ENCODE data around the gene CTNNBIP1. TPM values are rescaled to one million over a fixed set of nuclear protein-coding genes. Genes with fewer than 3 reads are reported as not detected.
"Not testable (repeated sequence)": the region's sequence is repeated elsewhere in the genome, so short reads cannot be mapped to it uniquely, and the experiment has no call there.

CTNNBIP1 gene
- total RNA-seq, 1 donor from 2014 or later: 44.7 TPM

GRCh38 chr1:9808459-9808858, 101.6 kb downstream of the CTNNBIP1 start:
- no peaks in the 10 kb centered on the region for H3K9me3 ChIP-seq
- no peak for DNase-seq (ENCODE audit: extremely low spot score in 2 of 2)
- TF ChIP-seq CTCF (IDR thresholded peaks at IDR 0.05) (no peak), POLR2AphosphoS5 (IDR thresholded peaks at IDR 0.05; ENCODE audit: insufficient read depth in 1 of 2, low read depth in 1 of 2) (no peak), POLR2A (IDR thresholded peaks at IDR 0.05) (no peak)
- H3K4me3 ChIP-seq: no peak overlapping the region
- no peaks in the 10 kb centered on the region for H3K36me3 ChIP-seq
- H3K4me1 ChIP-seq: peaks cover 64% of the 10 kb centered on the region
- intact Hi-C loops (cut with DNase I): no loop called here
- no peak overlapping the region for H3K27ac ChIP-seq
- no peaks in the 10 kb centered on the region for H3K27me3 ChIP-seq

DNA sequence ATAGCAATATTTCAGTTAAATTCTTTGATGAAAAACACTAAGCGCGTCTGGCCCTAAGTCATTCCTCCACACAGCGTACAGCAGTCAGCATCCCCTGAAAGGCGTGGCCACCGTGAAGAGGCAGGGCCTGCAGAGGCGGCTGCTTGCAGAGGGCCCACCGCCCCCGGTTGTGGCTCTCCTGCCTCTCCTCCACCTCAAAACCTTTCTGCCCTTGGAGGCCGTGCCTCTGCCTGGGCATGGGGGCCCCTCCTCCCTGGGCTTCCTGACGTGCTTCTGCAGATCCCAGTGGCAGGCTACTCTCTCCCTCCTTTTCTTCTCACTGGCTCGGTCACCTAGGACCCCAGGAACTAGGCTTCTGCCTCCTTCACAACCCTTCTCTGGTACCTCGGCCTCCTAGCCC, 102.5 kb downstream of the CTNNBIP1 start:
- DNase-seq (ENCODE audit: extremely low spot score in 2 of 2): no peak
- H3K4me1 ChIP-seq: peaks cover 66% of the 10 kb centered on the region
- TF ChIP-seq POLR2A (IDR thresholded peaks at IDR 0.05) (no peak), CTCF (IDR thresholded peaks at IDR 0.05) (no peak), POLR2AphosphoS5 (IDR thresholded peaks at IDR 0.05; ENCODE audit: insufficient read depth in 1 of 2, low read depth in 1 of 2) (no peak)
- no peaks in the 10 kb centered on the region for H3K27me3 ChIP-seq
- no peak overlapping the region for H3K27ac ChIP-seq
- H3K4me3 ChIP-seq: no peak overlapping the region
- intact Hi-C loops (cut with DNase I): no loop called here
- no peaks in the 10 kb centered on the region for H3K36me3 ChIP-seq
- H3K9me3 ChIP-seq: no peaks in the 10 kb centered on the region

- intact Hi-C loops (cut with DNase I); H3K27me3 ChIP-seq; H3K9me3 ChIP-seq; H3K36me3 ChIP-seq; H3K4me3 ChIP-seq; DNase-seq (ENCODE audit: extremely low spot score in 2 of 2); H3K27ac ChIP-seq: not testable (repeated sequence)
- H3K4me1 ChIP-seq: peaks cover 61% of the 10 kb centered on the region
These were observed 104.1 kb downstream of the CTNNBIP1 start for GRCh38 chr1:9805972-9806371.

- H3K9me3 ChIP-seq: no peaks in the 10 kb centered on the region
- no peaks in the 10 kb centered on the region for H3K27me3 ChIP-seq
- peak overlapping the region; percentile 40 for H3K27ac ChIP-seq
- TF ChIP-seq CTCF (IDR thresholded peaks at IDR 0.05): no peak
- TF ChIP-seq POLR2AphosphoS5 (IDR thresholded peaks at IDR 0.05; ENCODE audit: insufficient read depth in 1 of 2, low read depth in 1 of 2): no peak
- no peak for TF ChIP-seq POLR2A (IDR thresholded peaks at IDR 0.05)
- DNase-seq (ENCODE audit: extremely low spot score in 2 of 2): no peak
- intact Hi-C loops (cut with DNase I): no loop called here
- H3K36me3 ChIP-seq: no peaks in the 10 kb centered on the region
- no peak overlapping the region for H3K4me3 ChIP-seq
- H3K4me1 ChIP-seq: peaks cover 52% of the 10 kb centered on the region
These were observed 105.0 kb downstream of the CTNNBIP1 start for GRCh38 chr1:9805006-9805508.

DNA sequence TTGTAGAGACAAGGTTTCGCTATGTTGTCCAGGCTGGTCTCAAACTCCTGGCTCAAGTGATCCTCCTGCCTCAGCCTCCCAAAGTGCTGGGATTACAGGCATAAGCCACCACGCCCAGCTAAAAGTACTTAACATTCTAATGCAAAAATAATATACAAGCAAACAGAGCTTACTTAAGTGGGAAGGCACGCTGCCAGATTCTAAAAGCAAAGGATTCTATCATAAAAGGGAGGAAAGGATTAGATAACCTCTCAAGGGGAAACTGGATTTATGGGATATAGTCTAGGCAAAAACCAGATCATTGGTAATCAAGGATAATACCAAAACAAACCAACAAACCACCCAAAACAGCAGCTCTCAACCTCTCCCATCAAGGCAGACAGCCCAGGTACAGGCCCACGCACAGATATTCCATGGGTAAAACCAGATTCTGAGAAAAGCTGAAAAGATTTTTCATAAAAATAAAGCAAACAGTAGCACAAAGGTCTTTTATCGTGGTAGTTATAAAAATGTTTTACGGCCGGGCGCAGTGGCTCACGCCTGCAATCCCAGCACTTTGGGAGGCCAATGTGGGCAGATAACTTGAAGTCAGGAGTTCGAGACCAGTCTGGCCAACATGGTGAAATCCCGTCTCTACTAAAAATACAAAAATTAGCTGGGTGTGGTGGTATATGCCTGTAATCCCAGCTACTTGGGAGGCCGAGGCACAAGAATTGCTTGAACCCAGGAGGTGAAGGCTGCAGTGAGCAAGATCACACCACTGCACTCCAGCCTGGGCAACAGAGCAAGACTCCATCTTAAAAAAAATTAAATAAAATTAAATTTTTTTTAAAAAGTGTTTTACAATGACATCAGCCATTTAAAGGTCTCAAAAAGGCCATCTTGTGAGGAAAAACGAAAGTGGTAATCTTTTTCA, 106.8 kb downstream of the CTNNBIP1 start:
- H3K27ac ChIP-seq; H3K9me3 ChIP-seq; H3K27me3 ChIP-seq; intact Hi-C loops (cut with DNase I); H3K4me3 ChIP-seq; DNase-seq (ENCODE audit: extremely low spot score in 2 of 2); H3K36me3 ChIP-seq: not testable (repeated sequence)
- H3K4me1 ChIP-seq: peaks cover 51% of the 10 kb centered on the region

DNA sequence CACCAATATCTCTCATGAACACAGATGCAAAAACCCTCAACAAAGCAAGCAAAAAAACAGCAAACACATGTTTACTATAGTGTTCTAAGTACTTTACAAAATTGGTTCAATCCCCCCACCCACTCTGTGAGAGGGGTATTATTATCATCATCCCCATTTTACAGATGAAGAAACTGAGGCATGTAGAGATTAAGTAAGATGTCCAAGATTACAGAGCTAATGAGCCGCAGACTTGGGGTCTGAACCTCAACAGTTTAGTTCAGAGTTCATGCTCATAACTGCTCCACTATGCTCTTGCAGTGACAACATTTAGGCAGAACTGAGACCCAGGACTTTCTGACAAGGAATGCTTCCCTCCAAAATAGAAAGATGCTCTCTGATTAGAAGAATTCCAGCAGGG, 108.2 kb downstream of the CTNNBIP1 start:
- Histone ChIP-seq H3K9me3 (no peaks in the 10 kb centered on the region), H3K4me1 (peaks cover 56% of the 10 kb centered on the region), H3K4me3 (no peak overlapping the region), H3K27me3 (no peaks in the 10 kb centered on the region), H3K36me3 (no peaks in the 10 kb centered on the region), H3K27ac (no peak overlapping the region)
- intact Hi-C loops (cut with DNase I): no loop called here
- TF ChIP-seq POLR2AphosphoS5 (IDR thresholded peaks at IDR 0.05; ENCODE audit: insufficient read depth in 1 of 2, low read depth in 1 of 2) (no peak), CTCF (IDR thresholded peaks at IDR 0.05) (no peak), POLR2A (IDR thresholded peaks at IDR 0.05) (no peak)
- no peak for DNase-seq (ENCODE audit: extremely low spot score in 2 of 2)
